Measurements from ENCODE around the gene NTRK3. TPM values are rescaled to one million over a fixed set of nuclear protein-coding genes. Genes with fewer than 3 reads are reported as not detected.

NTRK3 gene
- total and polyA plus RNA-seq, 2 donors (not counting 3 experiments of a cell fraction or from before 2014, with no cell fraction given): not detected

- no peak overlapping the region for H3K4me2 ChIP-seq (ENCODE audit: insufficient read depth, low read length)
- H4K20me1 ChIP-seq (replicated peaks; ENCODE audit: control insufficient read depth, extremely low read depth, insufficient read depth, low read length): no peaks in the 10 kb centered on the region
- H3K9ac ChIP-seq (replicated peaks; ENCODE audit: extremely low read depth, insufficient read depth, low read length): no peak overlapping the region
- TF ChIP-seq CTCF (IDR thresholded peaks at IDR 0.05; ENCODE audit: extremely low read depth in 1 of 2, insufficient read depth in 1 of 2, low read depth in 1 of 2, low read length in 2 of 2) (no peak), POLR2AphosphoS5 (IDR thresholded peaks at IDR 0.05; ENCODE audit: insufficient read depth, low read depth, low read length) (no peak), POLR2A (IDR thresholded peaks at IDR 0.05; ENCODE audit: low read depth, low read length) (no peak), EZH2 (IDR thresholded peaks at IDR 0.05; ENCODE audit: borderline replicate concordance, low read depth, low read length, severe bottlenecking) (no peak), JUN (IDR thresholded peaks at IDR 0.05; ENCODE audit: borderline replicate concordance, insufficient read depth, insufficient read length, low read depth) (no peak), GATA2 (IDR thresholded peaks at IDR 0.05; ENCODE audit: insufficient read depth, insufficient read length, low read depth, low read length) (no peak), FOS (IDR thresholded peaks at IDR 0.05; ENCODE audit: borderline replicate concordance, insufficient read depth, low read length) (no peak)
- dilution Hi-C loops (cut with MboI; ENCODE audit: extremely low pct_ligation_motif_present, low sequenced_read_pairs) (no loop called here), intact Hi-C loops (cut with micrococcal nuclease) (no loop called here)
- DNase-seq (ENCODE audit: low read depth, low spot score) (no peak), FAIRE-seq (no peak)
- POLR2A ChIA-PET: no interaction called here
- H3K36me3 ChIP-seq (ENCODE audit: control insufficient read depth in 2 of 2, extremely low read depth in 1 of 2, insufficient read depth in 2 of 2, low read length in 2 of 2): no peaks in the 10 kb centered on the region
- no peaks in the 10 kb centered on the region for H3K79me2 ChIP-seq (ENCODE audit: control insufficient read depth, insufficient read depth, low read length)
- no peak overlapping the region for H2AFZ ChIP-seq (ENCODE audit: low read depth, low read length)
- no peak overlapping the region for H3K4me3 ChIP-seq (replicated peaks in 1 of 3; ENCODE audit: insufficient read depth in 1 of 3, low read depth in 1 of 3, low read length in 3 of 3)
- no peaks in the 10 kb centered on the region for H3K4me1 ChIP-seq (ENCODE audit: control insufficient read depth, extremely low read depth, insufficient read depth, low read length)
- no peak overlapping the region for H3K27ac ChIP-seq (ENCODE audit: insufficient read depth, low read depth, low read length)
- BruUV-seq (replicated peaks): no TSS peak
- no peaks in the 10 kb centered on the region for H3K9me1 ChIP-seq (replicated peaks; ENCODE audit: control insufficient read depth, extremely low read depth, insufficient read depth, low read length)
- CTCF ChIA-PET: no interaction called here
- H3K27me3 ChIP-seq (ENCODE audit: control insufficient read depth in 2 of 2, insufficient read depth in 2 of 2, low read length in 2 of 2): no peaks in the 10 kb centered on the region
- H3K9me3 ChIP-seq (replicated peaks; ENCODE audit: control insufficient read depth, insufficient read depth, low read length): peaks cover 4% of the 10 kb centered on the region
Measured at GRCh38 chr15:87843312-87843711, 413.2 kb downstream of the NTRK3 start.

Measured in endothelial cell of umbilical vein (primary cell).